ENCODE data around the gene PRDM15. TPM values are rescaled to one million over a fixed set of nuclear protein-coding genes. Genes with fewer than 3 reads are reported as not detected.
A peak's percentile ranks its signal among the peaks of the same experiment; 100 is the strongest.

The PRDM15 gene
- polyA plus RNA-seq, 3 donors = 5.4 to 5.7 (median 5.4) TPM

DNA sequence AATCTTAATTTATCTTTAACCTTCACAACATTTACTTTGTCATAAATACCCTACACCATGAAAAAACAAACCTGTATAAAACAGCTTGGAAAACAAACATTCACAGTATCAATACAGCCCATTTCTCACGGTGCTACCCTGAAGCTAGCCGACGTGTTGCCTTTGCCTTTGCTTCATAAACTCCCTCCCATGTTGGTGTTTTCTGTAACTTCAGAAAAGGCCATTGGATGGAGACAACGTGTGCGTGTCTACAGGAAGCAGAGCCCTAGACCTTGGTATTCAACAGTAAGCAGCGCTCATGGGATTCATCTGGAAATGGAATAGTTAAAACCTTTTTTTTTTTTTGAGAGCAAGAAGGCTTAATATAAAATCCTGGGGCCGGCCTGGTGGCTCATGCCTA lies 7.2 kb upstream of the PRDM15 start:
- no peak for DNase-seq (ENCODE audit: low read depth in 3 of 3, low spot score in 2 of 3)

DNA sequence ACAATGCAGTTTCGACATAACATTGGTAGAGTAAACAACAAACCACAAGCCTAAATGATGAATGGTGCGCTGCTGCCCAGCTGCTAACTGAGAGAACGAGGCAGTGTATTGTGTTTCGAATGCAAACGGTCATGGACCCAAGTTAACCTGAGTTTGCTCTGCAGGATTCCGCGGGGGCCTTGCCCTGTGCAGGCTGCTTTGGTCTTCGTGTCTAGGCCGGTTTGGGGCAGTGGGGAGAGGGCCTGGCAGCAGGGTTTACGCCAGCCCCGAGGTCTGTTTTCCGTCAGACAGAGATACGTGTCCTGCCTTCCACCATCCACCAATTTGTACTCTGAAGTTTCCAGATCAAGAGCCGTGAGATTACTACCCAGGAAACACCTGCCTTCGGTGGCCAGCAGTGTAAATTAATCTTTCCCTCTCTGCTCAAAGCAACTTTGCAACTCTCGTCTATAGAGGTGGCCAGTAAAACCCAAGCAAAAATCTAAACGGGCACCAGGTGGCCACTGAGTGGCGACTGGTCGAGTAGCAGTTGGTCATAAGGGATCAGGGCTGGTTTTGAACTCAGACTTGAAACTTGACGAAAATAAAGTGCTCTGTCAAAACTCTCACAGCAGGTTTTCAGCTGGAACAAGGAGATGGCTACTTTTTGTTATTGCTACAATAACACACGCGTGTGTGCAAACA lies 6.3 kb upstream of the PRDM15 start:
- no peak for DNase-seq (ENCODE audit: low read depth in 3 of 3, low spot score in 2 of 3)

DNA sequence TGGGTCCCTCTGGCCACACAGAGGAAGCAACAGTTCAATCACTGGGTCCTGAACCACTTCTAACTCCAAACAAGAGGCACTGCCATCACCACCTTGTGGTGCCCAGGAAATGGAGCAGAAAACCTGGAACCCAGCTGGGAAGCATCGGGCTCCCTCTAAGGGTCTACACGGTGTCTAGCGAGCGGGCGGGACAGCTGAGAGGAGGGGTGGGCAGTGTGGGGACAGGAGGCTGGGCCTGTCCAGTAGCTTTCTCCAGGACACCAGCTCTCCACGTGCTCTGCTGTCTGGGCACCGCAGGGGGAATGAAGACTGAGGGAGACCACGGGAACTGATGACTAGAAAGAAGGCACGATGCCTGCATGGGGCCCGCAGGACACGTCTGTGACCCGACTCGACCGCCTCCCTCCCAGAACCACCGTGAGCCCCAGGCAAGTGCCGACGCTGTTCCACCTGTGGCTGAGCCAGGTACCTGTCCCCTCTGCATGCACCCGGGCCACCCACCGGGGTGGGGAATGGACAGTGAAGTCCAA lies 5.4 kb upstream of the PRDM15 start:
- no peak for DNase-seq (ENCODE audit: low read depth in 3 of 3, low spot score in 2 of 3)

DNA sequence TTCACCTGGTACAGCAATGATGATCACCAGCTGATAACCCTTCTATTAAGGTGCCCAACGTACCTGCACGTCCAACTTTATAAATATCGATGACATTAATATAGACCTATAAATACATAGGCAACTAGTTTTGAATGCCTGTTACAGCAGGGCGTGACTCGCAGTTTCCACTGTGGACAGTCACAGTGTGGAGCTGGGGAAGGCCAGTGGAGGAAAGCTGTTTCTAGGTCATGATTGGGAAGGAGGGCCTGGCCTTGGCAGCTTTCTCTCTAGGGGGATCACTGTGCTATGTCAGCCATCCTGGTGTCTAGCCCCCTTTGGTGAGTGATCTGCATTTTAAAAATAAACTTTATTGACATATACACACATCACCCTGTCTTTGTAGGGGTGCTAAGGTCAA lies 4.4 kb upstream of the PRDM15 start:
- no peak for DNase-seq (ENCODE audit: low read depth in 3 of 3, low spot score in 2 of 3)

DNA sequence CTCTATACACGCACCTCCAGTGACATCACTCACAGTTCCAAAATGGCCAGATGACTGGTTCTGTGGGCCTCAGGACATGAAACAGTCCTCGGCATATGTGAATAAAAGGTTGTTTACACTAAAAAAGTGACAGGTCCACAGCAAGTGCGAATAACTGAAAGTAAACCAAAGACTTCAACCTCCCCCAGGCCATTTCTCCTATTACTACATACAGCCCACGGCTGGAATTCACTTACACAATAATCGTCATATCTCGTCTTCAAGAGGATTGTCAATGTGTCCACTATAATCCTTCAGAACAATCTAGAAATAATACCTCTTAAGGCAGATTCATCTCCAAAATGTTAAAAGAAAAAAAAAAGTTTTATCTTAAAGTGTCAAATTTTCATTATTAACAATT lies 1.9 kb upstream of the PRDM15 start:
- DNase-seq (ENCODE audit: low read depth in 3 of 3, low spot score in 2 of 3) = no peak

DNA sequence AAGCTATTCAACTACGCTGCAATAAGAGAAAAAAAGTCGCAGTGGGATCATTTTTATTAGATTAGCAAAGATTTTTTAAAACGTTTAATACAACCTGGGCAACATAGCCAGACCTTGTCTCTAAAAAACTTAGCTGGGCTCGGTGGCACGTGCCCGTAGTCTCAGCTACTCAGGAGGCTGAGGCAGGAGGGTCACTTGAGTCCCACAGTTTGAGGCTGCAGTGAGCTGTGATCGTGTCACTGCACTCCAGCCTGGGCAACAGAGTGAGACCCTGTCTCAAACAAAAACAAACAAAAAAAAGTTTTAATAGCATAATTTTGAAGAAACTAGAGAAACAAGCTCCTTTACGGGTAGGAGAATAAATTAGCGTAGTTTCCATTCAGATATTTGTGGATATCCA lies 1.0 kb upstream of the PRDM15 start:
- DNase-seq (ENCODE audit: low read depth in 3 of 3, low spot score in 2 of 3) = no peak

DNA sequence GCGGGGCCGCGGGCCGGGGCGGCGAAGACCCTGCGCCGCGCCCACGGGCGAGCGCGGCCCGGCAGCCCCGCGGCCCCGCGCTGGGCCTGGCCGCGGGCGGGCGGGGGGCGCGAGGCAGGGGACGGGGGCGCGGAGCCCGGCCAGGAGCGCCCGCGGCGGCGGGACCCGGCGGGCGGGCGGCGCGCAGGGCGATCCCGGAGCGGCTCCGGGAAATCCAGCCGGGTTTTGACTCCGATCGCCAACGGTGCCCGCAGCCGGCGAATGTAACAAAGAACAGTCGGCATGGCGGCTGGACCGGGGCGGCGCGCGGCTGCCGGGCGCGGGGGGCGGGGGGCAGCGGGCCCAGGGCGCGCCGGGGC lies 334 bp downstream of the PRDM15 start:
- peak in 2 of 3 donors; percentile 20 to 68 for DNase-seq (ENCODE audit: low read depth in 3 of 3, low spot score in 2 of 3)

DNA sequence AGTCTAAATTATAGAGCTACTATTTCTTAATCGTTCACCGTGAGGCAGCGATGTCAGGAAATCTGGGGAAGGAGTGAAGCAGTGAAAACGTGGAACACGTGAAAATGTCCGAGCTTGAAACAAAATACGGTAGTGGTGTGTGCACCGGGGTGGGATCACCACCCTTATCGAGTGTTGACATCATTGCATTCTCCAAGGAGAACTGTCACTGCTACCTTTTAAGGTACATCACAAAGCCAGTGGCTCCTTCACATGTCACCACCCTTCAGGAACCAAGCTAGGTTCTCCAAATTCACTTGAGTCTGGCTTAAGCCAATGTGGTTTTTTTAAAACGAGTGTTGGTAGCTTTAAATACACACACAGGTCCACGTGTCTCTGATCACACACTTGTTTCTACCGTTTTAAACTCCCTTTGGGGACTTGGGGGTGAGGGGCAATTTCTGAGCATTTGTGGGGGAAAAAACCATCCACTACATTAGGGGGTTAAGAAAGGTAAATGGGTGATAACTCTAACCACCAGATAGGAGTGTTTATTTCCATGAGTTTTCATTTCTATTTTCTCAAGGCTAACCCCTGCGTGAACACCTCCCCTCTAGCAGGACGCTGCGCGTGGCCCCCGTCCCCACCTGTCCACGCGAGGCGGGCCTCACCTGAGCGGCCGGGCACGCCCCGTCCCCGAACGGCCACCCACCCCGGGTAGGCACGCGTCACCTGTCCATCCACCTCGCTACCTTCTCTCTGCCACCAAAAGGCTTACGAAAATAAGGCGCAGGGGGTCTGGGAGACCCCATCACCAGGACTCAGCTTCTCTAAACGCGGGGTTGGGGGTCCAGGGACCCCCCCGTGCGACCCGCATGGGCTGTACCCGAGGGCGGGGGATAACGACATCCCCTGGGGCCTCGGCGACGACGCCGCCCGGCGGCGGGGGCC lies 978 bp downstream of the PRDM15 start:
- DNase-seq (ENCODE audit: low read depth in 3 of 3, low spot score in 2 of 3) = peak in 1 of 3 donors; percentile 25

DNA sequence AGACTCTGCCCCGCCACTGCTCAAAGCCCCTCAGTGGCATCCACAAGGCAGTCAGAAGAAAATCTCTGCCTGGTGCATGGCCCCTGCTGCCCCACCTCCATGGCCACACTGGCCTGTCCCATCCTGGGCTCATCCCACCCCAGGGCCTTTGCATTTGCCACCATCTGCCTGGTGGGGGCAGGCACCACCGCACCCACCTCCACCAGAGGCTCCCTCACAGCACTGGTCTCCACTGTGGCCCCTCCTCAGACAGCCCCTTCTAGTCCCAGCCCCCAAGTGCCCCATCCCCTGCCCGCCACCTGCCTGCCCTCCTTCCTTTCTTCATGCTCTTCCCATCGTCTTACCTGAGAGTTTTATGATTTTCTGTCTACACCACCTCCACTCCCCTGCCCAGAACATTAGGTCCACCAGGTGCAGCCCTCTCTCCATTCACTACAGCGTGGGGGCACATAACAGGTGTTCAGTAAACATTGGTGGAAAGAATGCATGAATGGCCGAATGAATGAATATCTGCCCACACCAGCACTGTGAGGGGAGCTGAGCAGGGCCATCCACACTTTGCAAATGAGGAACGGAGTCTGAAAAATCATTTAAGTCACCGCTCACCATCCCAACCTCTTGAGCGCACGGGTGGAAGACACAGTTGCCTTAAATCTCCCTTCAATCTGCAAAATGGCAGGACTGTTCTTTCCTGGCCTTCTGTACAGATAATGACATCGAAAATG lies 2.1 kb downstream of the PRDM15 start:
- DNase-seq (ENCODE audit: low read depth in 3 of 3, low spot score in 2 of 3) = no peak

DNA sequence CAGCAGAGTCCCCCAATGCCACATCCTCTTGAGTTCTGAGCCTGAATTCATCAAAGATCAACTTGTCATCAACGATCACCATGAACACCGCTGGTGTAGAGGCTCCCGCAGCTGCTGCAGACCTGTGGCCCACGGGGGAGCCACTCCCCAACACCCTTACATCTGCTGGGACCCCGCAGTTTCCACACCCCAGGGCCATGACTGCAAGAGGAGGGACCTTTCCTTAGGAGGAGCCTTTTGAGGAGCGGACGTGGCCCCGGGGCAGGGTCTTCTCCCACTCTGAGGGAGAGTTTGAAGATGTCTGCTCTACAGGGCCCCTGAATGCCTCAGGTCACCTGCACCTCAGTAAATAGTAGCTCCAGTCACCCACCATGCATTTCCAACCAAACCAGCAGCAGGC lies 2.7 kb downstream of the PRDM15 start:
- no peak for DNase-seq (ENCODE audit: low read depth in 3 of 3, low spot score in 2 of 3)

DNA sequence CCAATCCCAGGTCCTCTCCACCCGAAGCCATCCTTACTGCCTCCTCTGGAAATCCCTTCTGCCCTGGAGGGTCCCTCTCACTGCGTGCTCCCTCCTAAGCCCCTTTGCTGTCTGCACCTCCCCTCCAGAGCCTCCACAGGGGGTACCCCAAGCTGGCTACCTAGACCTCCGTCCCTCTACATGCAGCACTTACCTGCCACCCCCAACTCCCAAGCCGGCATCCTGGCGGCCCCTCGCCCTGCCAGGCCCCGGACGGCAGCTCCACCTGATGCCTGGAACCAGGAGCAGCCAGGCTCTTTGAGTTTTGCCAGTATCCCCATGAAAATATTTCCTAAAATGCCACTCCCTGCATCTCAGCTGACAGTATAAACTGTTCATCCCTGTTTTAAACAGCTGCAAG lies 4.1 kb downstream of the PRDM15 start:
- no peak for DNase-seq (ENCODE audit: low read depth in 3 of 3, low spot score in 2 of 3)

DNA sequence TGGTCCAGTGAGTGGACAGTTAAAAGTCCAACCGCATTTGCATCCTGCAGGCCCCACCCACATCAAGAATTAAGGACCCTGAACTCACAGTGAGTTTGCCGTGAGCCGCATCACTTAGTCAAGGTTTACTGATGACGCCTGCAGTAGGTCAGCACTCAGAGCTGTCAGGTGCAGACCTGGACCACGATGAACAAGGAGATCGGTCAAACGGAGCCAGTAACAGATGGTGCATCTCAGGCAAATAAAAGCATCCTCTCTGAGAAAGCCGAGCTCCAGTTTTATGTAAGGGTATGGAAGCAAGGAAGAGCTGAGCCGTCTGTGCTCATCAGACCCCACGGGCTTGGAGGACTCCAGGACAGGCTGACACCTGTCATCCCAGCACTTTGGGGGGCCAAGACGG lies 4.5 kb downstream of the PRDM15 start:
- DNase-seq (ENCODE audit: low read depth in 3 of 3, low spot score in 2 of 3) = no peak

DNA sequence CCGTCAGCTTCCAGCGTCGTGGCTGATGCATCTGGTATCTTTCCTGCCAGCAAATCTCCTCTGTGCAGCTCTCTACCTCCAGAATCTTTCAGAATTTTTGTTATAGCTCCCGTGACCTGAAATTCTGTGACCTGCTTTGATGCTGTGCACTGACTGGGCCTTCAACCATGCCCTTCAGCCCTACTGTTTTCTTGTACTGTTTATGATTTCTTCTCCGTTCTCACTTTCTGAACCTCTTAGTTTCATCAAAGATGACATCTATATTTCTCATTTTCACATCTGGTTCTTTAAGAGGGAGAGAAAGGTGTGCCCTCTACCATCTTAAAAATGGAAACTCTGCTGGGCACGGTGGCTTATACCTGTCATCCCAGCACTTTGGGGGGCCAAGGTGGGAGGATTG lies 5.7 kb downstream of the PRDM15 start:
- no peak for DNase-seq (ENCODE audit: low read depth in 3 of 3, low spot score in 2 of 3)

DNA sequence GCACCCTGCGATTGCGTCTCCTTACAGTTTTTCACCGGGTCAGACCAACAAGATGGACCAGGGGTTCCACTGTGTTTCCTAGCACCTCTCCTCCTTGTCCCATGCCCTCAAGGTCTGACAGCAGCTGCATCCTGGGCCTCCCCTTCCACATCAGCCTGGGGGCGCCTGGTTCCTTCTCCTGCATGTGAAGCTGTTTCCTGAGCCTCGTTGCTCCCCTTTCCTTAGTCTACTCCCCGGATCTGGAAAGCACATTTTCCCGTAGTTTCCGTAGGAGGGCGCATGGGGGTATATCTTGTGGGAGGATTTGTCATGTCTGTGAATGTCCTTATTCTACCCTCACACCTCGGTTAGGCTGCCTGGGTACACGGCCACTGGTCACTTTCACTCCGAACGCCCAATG lies 6.1 kb downstream of the PRDM15 start:
- no peak for DNase-seq (ENCODE audit: low read depth in 3 of 3, low spot score in 2 of 3)

DNA sequence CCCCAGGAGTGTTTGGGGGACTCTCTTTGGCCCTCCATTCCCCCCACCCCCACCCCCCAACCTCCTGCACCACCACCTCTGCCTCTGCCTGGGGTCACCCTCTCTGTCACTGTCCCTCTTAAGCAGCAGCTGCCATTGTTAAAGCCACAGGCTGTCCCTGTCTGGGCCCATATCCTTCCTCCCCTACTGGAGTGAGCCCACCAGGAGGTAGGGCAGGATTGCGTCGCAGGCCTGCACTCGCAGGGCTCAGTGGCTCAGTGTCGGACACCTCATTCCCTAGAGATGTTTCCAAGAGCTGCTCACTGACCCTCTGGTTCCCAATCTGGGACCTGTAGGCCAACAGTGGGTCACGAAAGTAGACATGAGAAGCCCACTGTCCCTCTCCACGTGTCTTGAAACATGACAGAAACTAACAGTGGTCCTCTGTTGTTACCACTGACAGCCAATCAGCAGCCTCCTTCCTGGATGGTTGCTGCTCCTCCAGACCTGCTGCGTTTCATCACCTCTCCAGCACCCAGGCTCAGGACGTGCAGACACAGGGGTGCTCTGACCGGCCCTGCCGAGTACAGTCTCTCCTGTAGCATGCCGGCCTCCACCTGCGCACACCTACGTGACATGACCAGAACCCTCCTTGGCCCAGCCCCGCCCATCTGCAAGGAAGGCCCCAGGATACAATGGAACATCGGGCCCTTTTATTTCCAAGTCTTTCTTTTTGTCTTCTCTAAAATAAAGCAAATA lies 7.7 kb downstream of the PRDM15 start:
- DNase-seq (ENCODE audit: low read depth in 3 of 3, low spot score in 2 of 3) = no peak

DNA sequence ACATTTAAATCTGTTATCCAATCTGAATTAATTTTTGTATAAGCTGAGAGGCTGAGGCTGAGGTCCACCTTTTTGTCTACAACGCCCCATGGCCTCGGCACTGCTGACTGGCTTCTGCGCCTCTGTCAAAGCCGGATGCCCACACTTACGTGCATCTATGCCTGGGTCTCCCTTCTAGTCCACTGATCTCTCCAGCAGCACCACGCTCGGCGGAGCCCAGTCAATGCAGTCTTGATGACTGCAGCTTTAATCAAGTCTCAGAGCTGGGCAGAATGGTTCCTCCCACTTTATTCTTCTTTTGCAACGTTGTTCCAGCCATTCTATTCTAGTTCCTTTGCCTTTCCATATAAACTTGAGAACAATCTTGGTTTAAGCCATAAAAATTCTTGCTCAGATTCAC lies 9.4 kb downstream of the PRDM15 start:
- DNase-seq (ENCODE audit: low read depth in 3 of 3, low spot score in 2 of 3) = no peak

DNA sequence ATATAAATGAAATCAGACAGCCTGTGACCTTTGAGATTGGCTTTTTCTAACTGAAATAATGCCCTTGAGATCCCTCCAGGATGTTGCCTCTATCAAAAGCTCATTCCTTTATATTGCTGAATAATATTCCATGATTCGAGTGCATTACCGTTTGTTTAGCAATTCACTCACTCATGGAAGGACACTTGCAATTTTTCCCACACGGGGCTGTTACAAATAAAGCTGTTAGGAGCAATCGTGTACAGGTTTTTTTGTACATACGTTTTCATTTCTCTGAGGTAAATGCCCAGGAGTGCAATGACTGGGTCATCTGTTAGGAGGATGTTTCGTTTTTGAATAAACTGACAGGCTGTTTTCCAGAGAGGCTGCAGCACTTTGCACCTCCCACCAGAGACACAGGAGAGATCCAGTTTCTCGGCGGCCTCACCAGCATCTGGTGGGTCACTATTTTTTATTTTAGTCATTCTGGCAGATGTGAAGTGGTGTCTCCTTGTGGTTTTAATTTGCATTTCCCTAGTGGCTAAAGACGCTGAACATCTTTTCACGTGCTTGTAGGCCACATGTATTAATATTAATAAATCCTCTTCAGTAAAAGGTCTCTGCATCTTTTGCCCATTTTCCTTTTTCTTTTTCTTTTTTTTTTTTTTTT lies 11.0 kb downstream of the PRDM15 start:
- DNase-seq (ENCODE audit: low read depth in 3 of 3, low spot score in 2 of 3) = no peak

DNA sequence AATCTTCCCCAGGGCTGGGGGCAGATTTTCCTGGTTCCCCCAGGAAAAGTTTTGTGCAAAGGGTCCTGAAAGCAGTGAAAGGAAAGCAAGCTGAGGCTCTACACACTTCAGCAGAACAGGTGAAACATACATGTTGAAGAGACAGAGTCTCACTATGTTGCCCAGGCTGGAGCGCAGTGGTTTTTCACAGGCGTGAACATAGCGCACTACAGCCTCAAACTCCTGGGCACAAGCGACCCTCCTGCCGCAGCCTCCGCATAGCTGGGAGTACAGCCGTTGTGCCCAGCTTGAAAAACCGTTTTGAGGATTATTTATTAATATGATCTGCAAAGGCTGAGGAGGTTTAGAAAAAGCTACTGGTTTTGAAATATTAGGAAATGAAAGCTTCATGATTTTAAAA lies 11.8 kb downstream of the PRDM15 start:
- no peak for DNase-seq (ENCODE audit: low read depth in 3 of 3, low spot score in 2 of 3)

DNA sequence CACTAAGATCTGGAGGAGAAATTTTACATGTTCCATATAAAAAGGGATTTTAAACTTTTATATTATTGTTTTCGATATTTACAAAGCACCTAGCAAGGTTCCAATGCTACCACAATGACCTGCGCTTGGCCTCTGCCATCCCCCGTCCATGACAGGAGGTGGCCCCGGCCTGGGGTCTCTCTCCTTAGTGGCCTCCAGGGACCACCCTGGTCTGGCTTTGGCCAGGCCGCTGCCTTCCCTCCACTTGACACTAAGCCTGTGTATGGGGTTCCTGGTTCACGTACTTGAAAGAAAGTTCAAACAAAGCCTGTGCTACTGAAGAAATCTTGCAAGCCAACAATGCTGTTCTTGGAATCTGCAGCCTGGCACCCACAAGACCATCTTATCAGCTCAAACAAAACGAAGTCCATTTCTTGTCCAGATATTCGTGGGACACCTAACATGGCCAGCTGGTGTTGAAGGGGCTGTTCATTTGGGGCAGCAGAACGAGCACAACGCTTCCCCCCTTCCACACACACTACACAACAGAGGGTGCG lies 12.8 kb downstream of the PRDM15 start:
- DNase-seq (ENCODE audit: low read depth in 3 of 3, low spot score in 2 of 3) = no peak
